Fibroblast of lung (primary cell): ENCODE results near the gene LIM2.

Source experiments
- CTCF ChIP-seq, 2 donors: IDR thresholded peaks in 1 of 2; conservative IDR thresholded peaks in 1 of 2; 1 replicate in 1 of 2; 2 replicates in 1 of 2; pipeline ENCODE4 v1.5.1; 2011 to 2012; ENCODE audit warnings: low read length in 2 of 2, control low read depth in 1 of 2, inconsistent platforms in 1 of 2, low read depth in 1 of 2, mild to moderate bottlenecking in 1 of 2
- EZH2 ChIP-seq: IDR thresholded peaks from 2 replicates; pipeline ENCODE4 v1.5.1; 2012; ENCODE audit warnings: low read length, control low read depth, mild to moderate bottlenecking; ENCODE audit errors: missing control alignments

- TF ChIP-seq CTCF (conservative IDR thresholded peaks at IDR 0.05 in 1 of 2, IDR thresholded peaks at IDR 0.05 in 1 of 2; ENCODE audit: low read depth in 1 of 2, low read length in 2 of 2) (no peak), EZH2 (no peak)
These were observed 53.8 kb downstream of the LIM2 start for GRCh38 chr19:51333836-51334460.
